UCSD-AML1 (cell line): ENCODE data around the gene FNTB.
A peak's percentile ranks its signal among the peaks of the same experiment; 100 is the strongest.

Source experiments
- DNase-seq: peaks from one replicate; lab custom pipeline; 2025; ENCODE audit not compliant: unreplicated experiment; lab: John Stamatoyannopoulos, UW

FNTB gene

GRCh38 chr14:65044596-65044959, 57.9 kb downstream of the FNTB start:
- peak; percentile 87 for DNase-seq

- no peak for DNase-seq
These were observed 58.3 kb downstream of the FNTB start for GRCh38 chr14:65045006-65045405.

GRCh38 chr14:65045709-65046108, 59.0 kb downstream of the FNTB start:
- no peak for DNase-seq

- no peak for DNase-seq
These were observed 66.1 kb downstream of the FNTB start for GRCh38 chr14:65052832-65053231.

GRCh38 chr14:65053466-65053865, 66.8 kb downstream of the FNTB start:
- DNase-seq, result no peak

- peak; percentile 92 for DNase-seq
These were observed 67.9 kb downstream of the FNTB start for GRCh38 chr14:65054471-65055085.

GRCh38 chr14:65057695-65058094, 71.0 kb downstream of the FNTB start:
- DNase-seq, result no peak

- no peak for DNase-seq
These were observed 75.7 kb downstream of the FNTB start for GRCh38 chr14:65062096-65063075.

GRCh38 chr14:65065719-65066118, 79.0 kb downstream of the FNTB start:
- DNase-seq, result no peak

- no peak for DNase-seq
These were observed 83.2 kb downstream of the FNTB start for GRCh38 chr14:65069874-65070413.

GRCh38 chr14:65070471-65070976, 83.8 kb downstream of the FNTB start:
- no peak for DNase-seq

GRCh38 chr14:65071544-65071943, 84.8 kb downstream of the FNTB start:
- no peak for DNase-seq

GRCh38 chr14:65072256-65072655, 85.6 kb downstream of the FNTB start:
- no peak for DNase-seq

GRCh38 chr14:65072937-65073336, 86.2 kb downstream of the FNTB start:
- DNase-seq, result no peak

GRCh38 chr14:65073605-65074201, 87.0 kb downstream of the FNTB start:
- no peak for DNase-seq

- DNase-seq, result no peak
These were observed 87.9 kb downstream of the FNTB start for GRCh38 chr14:65074449-65075150.

GRCh38 chr14:65075628-65076325, 89.1 kb downstream of the FNTB start:
- no peak for DNase-seq

GRCh38 chr14:65077318-65077717, 90.6 kb downstream of the FNTB start:
- no peak for DNase-seq

GRCh38 chr14:65079201-65079600, 92.5 kb downstream of the FNTB start:
- no peak for DNase-seq

GRCh38 chr14:65079768-65080167, 93.1 kb downstream of the FNTB start:
- DNase-seq, result no peak
